Pancreas (tissue), 10 donors: ENCODE results near the gene CAVIN2. TPM values are rescaled to one million over a fixed set of nuclear protein-coding genes. Genes with fewer than 3 reads are reported as not detected.
"Not testable (repeated sequence)": the region's sequence is repeated elsewhere in the genome, so short reads cannot be mapped to it uniquely, and the experiment has no call there.

ENCODE experiments used
- ATAC-seq, 4 donors: fragments of 200-7000 bp; cut with Tn5 transposase; one replicate each; pipeline versions ENCODE4 v1.8.0 to v1.9.1; 2020; ENCODE audit warnings: mild to moderate bottlenecking in 4 of 4, moderate library complexity in 4 of 4
- DNase-seq, 6 donors: peaks; one replicate each; pipeline ENCODE4 v3.0.0-alpha.2; 2020
- FAIRE-seq: peaks from 2 replicates; lab custom pipeline; 2012; peaks lifted over from hg19 to GRCh38; lab: Jason Lieb, UNC
- H3K27ac ChIP-seq, 4 donors: fragments of 200-600 bp; sonication (generic); 1 replicate in 3 of 4; 2 replicates in 1 of 4; pipeline versions ENCODE4 v1.5.0 to v1.8.0; 2020
- H3K27me3 ChIP-seq, 4 donors: fragments of 200-600 bp; one replicate each; pipeline ENCODE4 v1.8.0; 2021
- H3K36me3 ChIP-seq, 3 donors: fragments of 200-600 bp; sonication (generic) in 1 of 3; one replicate each; pipeline versions ENCODE4 v1.5.0 to v1.8.0; 2020 to 2021
- H3K4me1 ChIP-seq, 3 donors: fragments of 200-600 bp; one replicate each; pipeline ENCODE4 v1.8.0; 2021
- H3K4me3 ChIP-seq, 4 donors: fragments of 200-600 bp; sonication (generic) in 2 of 4; one replicate each; pipeline versions ENCODE4 v1.5.0 to v1.8.0; 2020 to 2021
- H3K9me3 ChIP-seq, 4 donors: fragments of 200-600 bp; one replicate each; pipeline ENCODE4 v1.8.0; 2021
- CTCF ChIP-seq, 4 donors: fragments of 200-600 bp; sonication (generic) in 3 of 4; IDR thresholded peaks; one replicate each; pipeline versions ENCODE4 v1.5.0 to v1.8.0; 2021; ENCODE audit warnings: antibody characterized with exemption in 4 of 4
- WGBS, 2 donors: extraction: QIAGEN DNeasy Blood & Tissue Kit; methylation state at CpG; one replicate each; pipeline ENCODE4 v1.1.7; 2013; 5-methylcytosine and 5-hydroxymethylcytosine counted together
- intact Hi-C, 3 donors: fragments of 100-400 bp; cut with DNase I; formaldehyde crosslinking; loops; one replicate each; pipeline versions ENCODE4 v1.11.1 to v1.14.2; 2022
- polyA plus RNA-seq, 2 donors: library from polyadenylated mRNA; stranded (reverse); fragments of 200-250 nt; gene quantifications; one replicate each; pipeline ENCODE4 v1.2.3, GENCODE V29; 2013
- total RNA-seq, 6 donors: library from RNA; stranded (reverse); fragmentation: NEBNext Ultra II Directional in 4 of 6; extraction: Animal tissue kit (Norgen Biotek cat#: 25700) in 4 of 6; gene quantifications; one replicate each; pipeline versions ENCODE4 v1.2.1 to v1.2.4, GENCODE V29; 2021 to 2023
- donor health status: healthy with polysubstance abuse.
- donor health status: DM: no; HTN: no; CAD: no; lungs with moderate emphysema.
- donor health status: DM: no; HTN: no; CAD: no.
- donor health status: control.
- donor health status: control.
- donor health status: Bipolar disorder and iron deficiency.
- donor health status: DM: yes; HTN: yes; CAD: no.
- donor health status: DM: no; HTN: no; CAD: no.
- donor health status: DM: no; HTN: no; CAD: no.
- donor health status: DM: yes; HTN: yes; CAD: no.

CAVIN2 gene
- total and polyA plus RNA-seq, 8 donors: 1.3 to 7.0 (median 4.6) TPM

- TF ChIP-seq CTCF (IDR thresholded peaks at IDR 0.05): no peak
- Histone ChIP-seq H3K4me1 (no peaks in the 10 kb centered on the region), H3K27me3 (no peaks in the 10 kb centered on the region), H3K27ac (no peak overlapping the region), H3K9me3 (no peaks in the 10 kb centered on the region), H3K36me3 (no peaks in the 10 kb centered on the region), H3K4me3 (no peak overlapping the region)
- WGBS, 2 donors: 57 to 58% methylated on average over 3 of the region's 3 CpGs
- DNase-seq: no peak
- FAIRE-seq: no peak
- intact Hi-C loops: no loop called here
- no peak for ATAC-seq
Measured at GRCh38 chr2:191791953-191792560, 54.8 kb downstream of the CAVIN2 start.

GRCh38 chr2:191790737-191791136 lies 56.2 kb downstream of the CAVIN2 start:
- no peak for DNase-seq
- TF ChIP-seq CTCF (IDR thresholded peaks at IDR 0.05): no peak
- no peak for FAIRE-seq
- Histone ChIP-seq H3K4me1 (no peaks in the 10 kb centered on the region), H3K27ac (no peak overlapping the region), H3K36me3 (no peaks in the 10 kb centered on the region), H3K4me3 (no peak overlapping the region), H3K9me3 (no peaks in the 10 kb centered on the region), H3K27me3 (no peaks in the 10 kb centered on the region)
- no peak for ATAC-seq
- intact Hi-C loops: no loop called here
- WGBS, 2 donors: 36 to 85% methylated on average over 1 of the region's 1 CpG

- Histone ChIP-seq H3K4me3 (no peak overlapping the region), H3K36me3 (no peaks in the 10 kb centered on the region), H3K27ac (no peak overlapping the region), H3K4me1 (no peaks in the 10 kb centered on the region), H3K9me3 (no peaks in the 10 kb centered on the region), H3K27me3 (no peaks in the 10 kb centered on the region)
- intact Hi-C loops: no loop called here
- FAIRE-seq (no peak), DNase-seq (no peak), ATAC-seq (no peak)
- no peak for TF ChIP-seq CTCF (IDR thresholded peaks at IDR 0.05)
- 53 to 68% methylated on average over 4 of the region's 4 CpGs for WGBS, 2 donors
Measured at GRCh38 chr2:191789796-191790195, 57.1 kb downstream of the CAVIN2 start.

GRCh38 chr2:191786694-191787093 lies 60.2 kb downstream of the CAVIN2 start:
- H3K27me3 ChIP-seq: no peaks in the 10 kb centered on the region
- no peaks in the 10 kb centered on the region for H3K4me1 ChIP-seq
- FAIRE-seq: no peak
- no peaks in the 10 kb centered on the region for H3K36me3 ChIP-seq
- no peak for DNase-seq
- intact Hi-C loops: no loop called here
- WGBS, 2 donors: 39 to 48% methylated on average over 1 of the region's 1 CpG
- no peaks in the 10 kb centered on the region for H3K9me3 ChIP-seq
- no peak for ATAC-seq
- no peak overlapping the region for H3K27ac ChIP-seq
- H3K4me3 ChIP-seq: no peak overlapping the region
- TF ChIP-seq CTCF (IDR thresholded peaks at IDR 0.05): no peak

GRCh38 chr2:191785651-191786050 lies 61.2 kb downstream of the CAVIN2 start:
- 81 to 88% methylated on average over 3 of the region's 3 CpGs for WGBS, 2 donors
- FAIRE-seq, H3K9me3 ChIP-seq, H3K36me3 ChIP-seq, H3K4me1 ChIP-seq, H3K4me3 ChIP-seq, H3K27ac ChIP-seq, ATAC-seq, DNase-seq, H3K27me3 ChIP-seq, intact Hi-C loops: not testable (repeated sequence)

Other genes with a start within 250 kb of the CAVIN2 start
- 10 to 100 TPM in 2 of 6 donors, 1 to 10 TPM in 4; 2.9 to 12.8 (median 6.2) TPM for gene NABP1, start 169.0 kb downstream of the CAVIN2 start, total RNA-seq
- 1 to 10 TPM; 4.3 to 5.0 TPM for gene NABP1, start 169.0 kb downstream of the CAVIN2 start, polyA plus RNA-seq